Body of pancreas (tissue), 4 donors: ENCODE results near the gene MAT2A. TPM values are rescaled to one million over a fixed set of nuclear protein-coding genes. Genes with fewer than 3 reads are reported as not detected.

Experiments used
- ATAC-seq: fragments of 150-250 bp; one replicate; pipeline ENCODE4 v1.9.1; 2016
- DNase-seq, 4 donors: peaks; one replicate each; pipeline ENCODE4 v3.0.0-alpha.2; 2019
- H3K27ac ChIP-seq, 4 donors: fragments of 200-600 bp; sonication (generic); 1 replicate in 3 of 4; 2 replicates in 1 of 4; pipeline versions ENCODE4 v1.5.1 to v1.6.1; 2016 to 2019; ENCODE audit warnings: mild to moderate bottlenecking in 1 of 4, mixed read lengths in 1 of 4, moderate library complexity in 1 of 4
- H3K27me3 ChIP-seq, 2 donors: fragments of 200-600 bp; sonication (generic); one replicate each; pipeline ENCODE4 v1.6.0; 2016; ENCODE audit warnings: mild to moderate bottlenecking in 1 of 2
- H3K36me3 ChIP-seq, 2 donors: fragments of 200-600 bp; sonication (generic); replicated peaks in 1 of 2; 2 replicates each; pipeline ENCODE4 v1.5.1; 2016; ENCODE audit warnings: low read depth in 2 of 2; ENCODE audit not compliant: insufficient read depth in 1 of 2
- H3K4me1 ChIP-seq: fragments of 200-600 bp; sonication (generic); one replicate; pipeline ENCODE4 v1.6.0; 2016
- H3K4me3 ChIP-seq, 2 donors: fragments of 200-600 bp; sonication (generic); 1 replicate in 1 of 2; 2 replicates in 1 of 2; pipeline ENCODE4 v1.5.1; 2016 to 2019
- H3K9me3 ChIP-seq, 3 donors: fragments of 200-600 bp; sonication (generic); 1 replicate in 2 of 3; 2 replicates in 1 of 3; pipeline ENCODE4 v1.5.1; 2016
- POLR2A ChIP-seq, 3 donors: fragments of 450-650 bp; IDR thresholded peaks; one replicate each; pipeline ENCODE4 v1.6.1; 2016; ENCODE audit warnings: antibody characterized with exemption in 3 of 3, mild to moderate bottlenecking in 2 of 3
- WGBS, 2 donors: methylation state at CpG; one replicate each; pipeline ENCODE4 v1.1.5; 2017; 5-methylcytosine and 5-hydroxymethylcytosine counted together
- intact Hi-C: fragments of 100-400 bp; cut with DNase I; formaldehyde crosslinking; loops from one replicate; pipeline ENCODE4 v1.15.1; 2023
- total RNA-seq, 2 donors: library from RNA; depleted of rRNA; stranded (reverse); fragments of >200 nt; gene quantifications; one replicate each; pipeline ENCODE4 v1.1.0, GENCODE V29; 2016
- TF ChIP-seq, protein P1 (sequence below), 7 experiments: fragments of 450-650 bp in 4 of 7; fragments of 200-600 bp in 3 of 7; sonication (generic) in 3 of 7; IDR thresholded peaks; one replicate each; pipeline ENCODE4 v1.5.1; 2016 to 2019; ENCODE audit warnings: antibody characterized with exemption in 7 of 7

The MAT2A gene
- total RNA-seq, 2 donors from 2014 or later = 388 to 576 TPM

DNA sequence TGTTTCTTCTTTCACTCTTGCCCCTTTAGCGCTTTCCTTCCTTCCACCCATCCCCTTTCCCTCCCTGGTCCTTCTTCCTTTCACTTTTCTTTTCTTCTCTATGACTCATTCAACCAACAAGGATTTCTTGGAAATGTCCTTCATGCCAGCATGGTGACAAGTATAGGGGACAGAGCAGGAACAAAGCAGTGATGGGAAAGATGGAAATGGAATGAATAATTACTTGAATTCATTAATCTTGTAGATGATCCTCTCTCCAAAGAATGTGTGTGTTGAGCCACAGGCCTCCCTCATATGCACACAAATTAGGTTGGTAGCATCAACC is 46.8 kb downstream of the MAT2A start:
- Histone ChIP-seq H3K9me3 (no peaks in the 10 kb centered on the region), H3K27ac (peak overlapping the region; percentile 73 to 88 (median 78)), H3K27me3 (no peaks in the 10 kb centered on the region), H3K4me3 (no peak overlapping the region), H3K4me1 (peaks cover 55% of the 10 kb centered on the region), H3K36me3 (peaks cover 0 to 4% of the 10 kb centered on the region in 2 donors)
- DNase-seq (no peak), ATAC-seq (peak; percentile 33)
- intact Hi-C loops = no loop called here
- 79 to 83% methylated on average over 1 of the region's 1 CpG for WGBS, 2 donors
- TF ChIP-seq, protein P1, sequence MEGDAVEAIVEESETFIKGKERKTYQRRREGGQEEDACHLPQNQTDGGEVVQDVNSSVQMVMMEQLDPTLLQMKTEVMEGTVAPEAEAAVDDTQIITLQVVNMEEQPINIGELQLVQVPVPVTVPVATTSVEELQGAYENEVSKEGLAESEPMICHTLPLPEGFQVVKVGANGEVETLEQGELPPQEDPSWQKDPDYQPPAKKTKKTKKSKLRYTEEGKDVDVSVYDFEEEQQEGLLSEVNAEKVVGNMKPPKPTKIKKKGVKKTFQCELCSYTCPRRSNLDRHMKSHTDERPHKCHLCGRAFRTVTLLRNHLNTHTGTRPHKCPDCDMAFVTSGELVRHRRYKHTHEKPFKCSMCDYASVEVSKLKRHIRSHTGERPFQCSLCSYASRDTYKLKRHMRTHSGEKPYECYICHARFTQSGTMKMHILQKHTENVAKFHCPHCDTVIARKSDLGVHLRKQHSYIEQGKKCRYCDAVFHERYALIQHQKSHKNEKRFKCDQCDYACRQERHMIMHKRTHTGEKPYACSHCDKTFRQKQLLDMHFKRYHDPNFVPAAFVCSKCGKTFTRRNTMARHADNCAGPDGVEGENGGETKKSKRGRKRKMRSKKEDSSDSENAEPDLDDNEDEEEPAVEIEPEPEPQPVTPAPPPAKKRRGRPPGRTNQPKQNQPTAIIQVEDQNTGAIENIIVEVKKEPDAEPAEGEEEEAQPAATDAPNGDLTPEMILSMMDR (IDR thresholded peaks at IDR 0.05) = no peak
- no peak for TF ChIP-seq POLR2A (IDR thresholded peaks at IDR 0.05)

DNA sequence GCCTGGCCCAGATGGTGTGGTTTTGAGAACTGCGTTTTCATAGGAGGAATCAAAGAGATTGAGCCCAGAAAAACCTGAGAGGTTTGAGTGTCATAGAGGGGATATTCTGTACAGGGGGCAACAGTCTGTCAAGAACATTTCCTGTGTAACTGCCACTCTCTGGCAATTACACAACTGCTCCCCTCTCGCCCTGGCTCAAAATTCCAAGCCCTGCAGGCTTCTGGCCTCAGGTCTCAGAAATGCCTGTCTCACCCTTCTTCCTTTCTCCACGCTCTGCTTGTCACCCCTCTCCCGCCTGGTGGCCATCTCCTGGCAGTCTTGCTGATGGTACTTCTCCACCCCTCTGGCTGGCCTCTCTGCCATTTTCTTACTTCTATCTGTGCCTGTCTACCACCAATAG is 49.3 kb downstream of the MAT2A start:
- peak overlapping the region in 2 of 4 donors; percentile 49 to 79 for H3K27ac ChIP-seq
- H3K9me3 ChIP-seq = no peaks in the 10 kb centered on the region
- peaks cover 73% of the 10 kb centered on the region for H3K4me1 ChIP-seq
- no peak overlapping the region for H3K4me3 ChIP-seq
- H3K36me3 ChIP-seq = no peaks in the 10 kb centered on the region
- ATAC-seq (no peak), DNase-seq (no peak)
- intact Hi-C loops = no loop called here
- WGBS, 2 donors = 85 to 86% methylated on average over 3 to 4 of the region's 4 CpGs
- TF ChIP-seq, protein P1 (IDR thresholded peaks at IDR 0.05) = no peak
- no peak for TF ChIP-seq POLR2A (IDR thresholded peaks at IDR 0.05)
- H3K27me3 ChIP-seq = no peaks in the 10 kb centered on the region

DNA sequence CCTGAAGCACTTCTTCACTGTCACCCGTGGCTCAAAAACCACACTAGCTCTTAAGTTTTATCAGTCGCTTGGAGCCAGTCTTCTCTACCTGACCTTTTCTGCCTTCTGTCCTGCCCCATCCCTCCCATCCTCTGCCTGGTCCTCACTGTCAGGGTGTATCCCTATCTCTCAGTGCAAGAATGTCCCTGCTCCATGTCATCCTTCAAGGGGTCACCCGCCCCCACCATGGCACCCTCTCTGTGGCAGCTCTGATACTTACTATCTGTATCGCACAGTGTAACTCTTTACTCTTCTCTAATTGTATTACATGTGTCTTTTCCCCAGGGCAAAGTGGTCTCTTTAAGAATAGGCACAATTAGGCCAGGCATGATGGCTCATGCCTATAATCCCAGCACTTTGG is 49.7 kb downstream of the MAT2A start:
- Histone ChIP-seq H3K36me3 (no peaks in the 10 kb centered on the region), H3K27ac (peak overlapping the region in 2 of 4 donors; percentile 30 to 79), H3K9me3 (no peaks in the 10 kb centered on the region), H3K4me1 (peaks cover 75% of the 10 kb centered on the region), H3K27me3 (no peaks in the 10 kb centered on the region), H3K4me3 (no peak overlapping the region)
- TF ChIP-seq, protein P1 (IDR thresholded peaks at IDR 0.05) = no peak
- TF ChIP-seq POLR2A (IDR thresholded peaks at IDR 0.05) = no peak
- ATAC-seq (no peak), DNase-seq (no peak)
- intact Hi-C loops = no loop called here
- WGBS, 2 donors = 74 to 83% methylated on average over 4 of the region's 4 CpGs

DNA sequence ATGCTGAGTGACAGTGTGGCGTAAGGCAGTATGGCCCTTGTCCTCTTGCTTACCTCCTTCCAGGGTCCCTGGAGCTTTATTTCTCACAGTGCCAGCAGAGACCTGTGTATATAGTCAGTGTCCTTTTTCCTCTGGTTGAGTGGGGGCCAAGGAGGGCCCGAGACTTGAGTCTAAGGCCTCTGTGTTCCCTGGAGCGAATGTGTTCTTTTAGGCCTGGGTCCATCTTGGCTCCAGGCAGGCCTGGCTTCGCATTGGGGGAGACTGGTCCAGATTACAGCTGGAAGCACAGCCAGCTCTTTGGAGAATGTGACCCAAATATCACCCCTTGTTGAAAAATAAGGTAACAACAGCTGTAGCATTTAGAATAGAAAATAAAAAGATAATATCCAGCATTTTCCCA is 50.2 kb downstream of the MAT2A start:
- no peak for DNase-seq
- Histone ChIP-seq H3K4me1 (peaks cover 75% of the 10 kb centered on the region), H3K4me3 (no peak overlapping the region), H3K27me3 (no peaks in the 10 kb centered on the region), H3K27ac (peak overlapping the region in 2 of 4 donors; percentile 75 to 79), H3K36me3 (no peaks in the 10 kb centered on the region), H3K9me3 (no peaks in the 10 kb centered on the region)
- intact Hi-C loops = no loop called here
- ATAC-seq = no peak
- WGBS, 2 donors = 89 to 91% methylated on average over 4 of the region's 4 CpGs
- TF ChIP-seq, protein P1 (IDR thresholded peaks at IDR 0.05) = no peak
- no peak for TF ChIP-seq POLR2A (IDR thresholded peaks at IDR 0.05)

DNA sequence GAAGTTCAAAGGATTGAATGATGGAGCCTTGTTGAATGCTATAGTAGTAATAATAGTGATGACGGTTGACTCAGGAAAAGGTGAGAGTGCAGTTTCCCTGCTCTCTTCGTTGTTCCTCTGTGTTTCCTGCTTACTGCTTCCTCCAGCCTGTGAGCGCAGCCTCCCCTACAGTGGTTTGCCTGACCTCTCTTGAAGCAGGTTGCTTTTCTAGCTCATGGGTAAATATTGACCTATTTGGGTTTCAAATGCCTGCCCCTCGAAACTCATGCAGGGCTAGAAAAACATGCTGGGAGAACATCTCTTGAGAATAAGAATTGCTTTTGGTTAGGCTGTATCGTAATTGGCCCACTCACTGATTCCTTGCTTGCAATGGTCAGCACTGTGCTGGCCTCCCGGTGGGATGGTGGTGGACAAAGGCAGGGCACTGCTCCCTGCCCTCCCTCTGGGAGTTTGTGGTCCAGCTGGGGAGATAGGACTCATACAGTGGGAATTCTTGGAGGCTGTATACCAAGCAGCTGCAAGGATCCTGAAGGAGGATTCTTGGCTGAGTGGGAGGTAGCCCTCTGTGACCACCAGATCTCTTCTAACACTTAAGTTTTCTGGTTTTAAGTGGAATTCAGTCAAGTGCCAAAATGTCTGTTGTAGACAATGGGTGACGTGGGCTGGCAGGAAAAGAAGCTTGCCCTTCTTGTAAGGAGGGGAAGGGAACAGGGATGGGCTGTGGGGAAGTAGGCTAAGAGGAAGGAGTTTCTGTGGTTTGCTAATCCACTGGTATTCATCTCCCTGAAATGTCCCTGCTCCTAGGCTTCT is 51.2 kb downstream of the MAT2A start:
- Histone ChIP-seq H3K27me3 (no peaks in the 10 kb centered on the region), H3K9me3 (no peaks in the 10 kb centered on the region), H3K27ac (peak overlapping the region; percentile 49 to 79 (median 70)), H3K4me3 (no peak overlapping the region), H3K4me1 (peaks cover 74% of the 10 kb centered on the region), H3K36me3 (no peaks in the 10 kb centered on the region)
- intact Hi-C loops = no loop called here
- TF ChIP-seq POLR2A (IDR thresholded peaks at IDR 0.05) = no peak
- TF ChIP-seq, protein P1 (IDR thresholded peaks at IDR 0.05) = no peak
- ATAC-seq = peak; percentile 10
- peak in 3 of 4 donors; percentile 51 to 67 (median 53) for DNase-seq
- WGBS, 2 donors = 50 to 52% methylated on average over 7 of the region's 7 CpGs
